GM12864 (cell line): ENCODE measurements around the gene ARMC9.
"Not testable (repeated sequence)": the region's sequence is repeated elsewhere in the genome, so short reads cannot be mapped to it uniquely, and the experiment has no call there.

Source experiments
- DNase-seq: peaks from one replicate; pipeline ENCODE4 v3.0.0-alpha.2; 2011; ENCODE audit warnings: low read depth
- H3K4me3 ChIP-seq: 2 replicates; pipeline ENCODE4 v1.5.1; 2011; ENCODE audit warnings: mild to moderate bottlenecking, low read depth, low read length, control low read depth
- TF ChIP-seq, protein P1 (sequence below): IDR thresholded peaks from 2 replicates; pipeline ENCODE4 v1.5.1; 2011; ENCODE audit warnings: low read depth, mild to moderate bottlenecking, moderate library complexity, low read length, control low read depth, inconsistent platforms; ENCODE audit errors: missing control alignments

The ARMC9 gene

GRCh38 chr2:231244382-231245248 lies 46.2 kb downstream of the ARMC9 start:
- TF ChIP-seq, protein P1, sequence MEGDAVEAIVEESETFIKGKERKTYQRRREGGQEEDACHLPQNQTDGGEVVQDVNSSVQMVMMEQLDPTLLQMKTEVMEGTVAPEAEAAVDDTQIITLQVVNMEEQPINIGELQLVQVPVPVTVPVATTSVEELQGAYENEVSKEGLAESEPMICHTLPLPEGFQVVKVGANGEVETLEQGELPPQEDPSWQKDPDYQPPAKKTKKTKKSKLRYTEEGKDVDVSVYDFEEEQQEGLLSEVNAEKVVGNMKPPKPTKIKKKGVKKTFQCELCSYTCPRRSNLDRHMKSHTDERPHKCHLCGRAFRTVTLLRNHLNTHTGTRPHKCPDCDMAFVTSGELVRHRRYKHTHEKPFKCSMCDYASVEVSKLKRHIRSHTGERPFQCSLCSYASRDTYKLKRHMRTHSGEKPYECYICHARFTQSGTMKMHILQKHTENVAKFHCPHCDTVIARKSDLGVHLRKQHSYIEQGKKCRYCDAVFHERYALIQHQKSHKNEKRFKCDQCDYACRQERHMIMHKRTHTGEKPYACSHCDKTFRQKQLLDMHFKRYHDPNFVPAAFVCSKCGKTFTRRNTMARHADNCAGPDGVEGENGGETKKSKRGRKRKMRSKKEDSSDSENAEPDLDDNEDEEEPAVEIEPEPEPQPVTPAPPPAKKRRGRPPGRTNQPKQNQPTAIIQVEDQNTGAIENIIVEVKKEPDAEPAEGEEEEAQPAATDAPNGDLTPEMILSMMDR, result no peak
- no peak overlapping the region for H3K4me3 ChIP-seq
- no peak for DNase-seq

DNA sequence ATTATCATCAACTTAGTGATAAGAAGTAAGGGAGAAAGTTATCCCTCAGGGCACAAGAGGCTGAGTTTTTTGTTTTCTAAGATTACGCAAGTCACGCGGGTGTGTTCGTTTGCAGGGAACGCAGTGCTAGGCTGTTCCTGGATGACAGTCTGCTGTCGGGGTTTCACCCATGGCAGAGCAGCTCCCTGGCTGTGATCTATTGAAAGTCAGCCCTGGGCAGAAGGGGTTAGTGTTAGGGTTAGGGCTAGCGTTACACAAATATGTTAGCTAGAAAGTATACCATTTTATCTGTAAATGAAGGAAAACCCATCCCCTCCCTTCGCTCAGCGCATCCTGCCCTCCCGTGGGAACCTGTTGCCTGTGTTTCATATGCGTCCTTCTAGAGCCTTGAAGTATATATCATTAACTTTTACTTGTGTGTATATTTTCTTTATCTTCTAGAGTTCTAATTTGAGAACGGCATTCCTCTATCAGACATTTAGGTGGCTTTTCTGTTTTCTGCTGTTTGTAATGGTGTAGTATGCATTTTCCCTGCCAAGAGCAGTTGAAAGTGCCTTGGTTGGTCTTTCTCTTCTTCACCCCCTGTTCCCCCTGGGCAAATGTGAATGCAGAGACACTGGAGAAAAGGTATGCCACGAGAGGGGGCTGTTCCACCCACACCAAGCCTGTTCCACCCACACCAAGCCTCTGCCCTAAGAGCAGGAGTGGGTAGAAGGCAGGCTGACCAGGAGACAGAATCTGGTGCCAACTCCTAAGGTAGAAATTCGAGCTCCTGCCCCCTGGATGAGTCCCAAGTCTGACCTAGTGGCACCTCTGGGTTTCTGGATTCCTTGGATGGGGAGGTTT lies 47.0 kb downstream of the ARMC9 start:
- H3K4me3 ChIP-seq, result no peak overlapping the region
- TF ChIP-seq, protein P1, result peak; percentile 24
- DNase-seq, result no peak

- no peak for DNase-seq
- no peak overlapping the region for H3K4me3 ChIP-seq
- TF ChIP-seq, protein P1, result no peak
These were observed 47.9 kb downstream of the ARMC9 start for GRCh38 chr2:231246171-231246842.

GRCh38 chr2:231250146-231250545 lies 51.7 kb downstream of the ARMC9 start:
- H3K4me3 ChIP-seq, result no peak overlapping the region
- TF ChIP-seq, protein P1, result no peak
- no peak for DNase-seq

GRCh38 chr2:231250698-231251097 lies 52.3 kb downstream of the ARMC9 start:
- H3K4me3 ChIP-seq, result no peak overlapping the region
- DNase-seq, result no peak
- TF ChIP-seq, protein P1, result no peak

GRCh38 chr2:231253292-231253691 lies 54.9 kb downstream of the ARMC9 start:
- not testable (repeated sequence) for H3K4me3 ChIP-seq, DNase-seq

- TF ChIP-seq, protein P1, result no peak
- no peak for DNase-seq
- no peak overlapping the region for H3K4me3 ChIP-seq
These were observed 58.1 kb downstream of the ARMC9 start for GRCh38 chr2:231256494-231256893.
